Mucosa of descending colon (tissue), 3 donors: ENCODE results near the gene CEP295NL. TPM values are rescaled to one million over a fixed set of nuclear protein-coding genes. Genes with fewer than 3 reads are reported as not detected.

ENCODE experiments used
- ATAC-seq: fragments of 200-7000 bp; cut with Tn5 transposase; one replicate; pipeline ENCODE4 v1.9.1; 2020; ENCODE audit warnings: mild to moderate bottlenecking, moderate library complexity
- DNase-seq, 3 donors: peaks; one replicate each; pipeline ENCODE4 v3.0.0-alpha.2; 2020
- H3K36me3 ChIP-seq: fragments of 200-600 bp; one replicate; pipeline ENCODE4 v1.8.0; 2021; ENCODE audit warnings: low read depth, mild to moderate bottlenecking
- H3K4me1 ChIP-seq: fragments of 200-600 bp; one replicate; pipeline ENCODE4 v1.8.0; 2021; ENCODE audit warnings: low read depth, mild to moderate bottlenecking
- H3K4me3 ChIP-seq: fragments of 200-600 bp; one replicate; pipeline ENCODE4 v1.8.0; 2021; ENCODE audit warnings: mild to moderate bottlenecking
- H3K9me3 ChIP-seq: fragments of 200-600 bp; one replicate; pipeline ENCODE4 v1.8.0; 2021; ENCODE audit warnings: mild to moderate bottlenecking
- intact Hi-C, 2 donors: fragments of 100-400 bp; cut with DNase I in 1 of 2; cut with micrococcal nuclease in 1 of 2; formaldehyde crosslinking; loops; one replicate each; pipeline versions ENCODE4 v1.11.0 to v1.11.1; 2022; cut with DNase I, micrococcal nuclease
- total RNA-seq, 3 donors: library from RNA; stranded (reverse); fragmentation: NEBNext Ultra II Directional in 2 of 3; extraction: Animal tissue kit (Norgen Biotek cat#: 25700) in 2 of 3; gene quantifications; one replicate each; pipeline versions ENCODE4 v1.2.1 to v1.2.4, GENCODE V29; 2021 to 2023
- TF ChIP-seq, protein P1 (sequence below): fragments of 200-600 bp; IDR thresholded peaks from one replicate; pipeline ENCODE4 v1.8.0; 2022; ENCODE audit warnings: antibody characterized with exemption, mild to moderate bottlenecking
- donor health status: DM: no; HTN: no; CAD: no; lungs with moderate emphysema.
- donor health status: DM: no; HTN: no; CAD: no.
- donor health status: DM: no; HTN: yes; CAD: no.

Gene CEP295NL
- total RNA-seq, 3 donors from 2014 or later = 1.4 to 2.5 (median 2.0) TPM

DNA sequence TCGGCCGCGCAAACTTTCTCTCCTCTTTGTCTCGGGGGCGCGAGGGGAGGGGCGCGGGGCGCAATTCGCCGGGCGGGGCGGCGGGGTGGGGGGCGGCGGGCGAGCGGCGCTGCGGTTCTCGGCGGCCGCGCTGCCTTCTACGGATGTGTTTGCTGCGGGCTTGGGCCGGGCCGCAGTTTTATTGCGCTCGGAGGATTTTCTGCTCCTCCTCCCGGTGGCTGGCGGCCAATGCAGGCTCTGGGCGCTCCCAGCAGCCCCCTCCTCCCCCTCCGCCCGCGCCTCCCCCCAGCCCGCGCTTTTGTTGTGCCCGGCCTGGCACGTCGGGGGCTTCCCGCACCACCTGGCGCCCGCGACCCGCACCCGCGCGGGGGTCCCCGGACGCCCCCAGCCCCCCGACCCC, 22.2 kb upstream of the CEP295NL start, which contains the start of gene TIMP2:
Gene TIMP2, minus strand, starts transcription at position 154 of the 400 bp plus-strand sequence. CDS start 299 bp downstream, outside the sequence.
- peaks cover 21% of the 10 kb centered on the region for H3K4me1 ChIP-seq
- intact Hi-C loops = no loop called here
- peak; percentile 74 for ATAC-seq

DNA sequence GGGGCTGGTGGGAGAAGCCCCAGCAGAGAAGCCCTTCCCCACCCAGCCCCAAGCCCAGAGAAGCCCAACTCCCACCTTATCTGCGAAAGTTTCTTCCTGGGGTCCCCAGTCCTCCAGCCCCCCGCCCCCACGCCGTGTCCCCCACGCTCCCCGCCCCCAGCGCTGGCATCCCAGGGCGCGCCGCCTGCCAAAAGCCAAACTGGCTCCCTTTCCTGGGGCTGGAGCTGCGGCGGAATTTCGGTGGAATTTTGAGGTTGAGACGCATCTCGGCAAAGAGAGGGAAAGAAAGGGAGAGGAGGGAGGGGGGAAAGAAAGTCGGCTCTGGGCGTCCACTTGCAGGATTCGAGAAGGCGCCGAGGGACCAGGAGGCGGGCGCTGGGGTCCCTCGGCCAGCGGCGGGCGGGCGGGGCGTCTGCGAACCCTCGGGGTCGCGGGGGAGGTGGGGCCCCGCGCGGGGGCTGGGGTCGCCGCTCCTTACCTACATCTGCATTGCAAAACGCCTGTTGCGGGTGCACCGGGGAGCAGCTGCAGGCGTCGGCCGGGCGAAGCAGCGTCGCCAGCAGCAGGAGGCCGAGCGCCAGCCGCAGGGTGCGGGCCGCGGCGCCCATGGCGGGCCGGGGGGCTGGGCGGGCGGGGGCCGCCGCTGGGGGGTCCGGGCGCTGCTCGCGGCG, 21.6 kb upstream of the CEP295NL start:
- H3K4me3 ChIP-seq = no peak overlapping the region
- peaks cover 22% of the 10 kb centered on the region for H3K4me1 ChIP-seq
- DNase-seq = peak in 1 of 3 donors; percentile 54
- no peak for ATAC-seq
- no peaks in the 10 kb centered on the region for H3K9me3 ChIP-seq
- TF ChIP-seq, protein P1, sequence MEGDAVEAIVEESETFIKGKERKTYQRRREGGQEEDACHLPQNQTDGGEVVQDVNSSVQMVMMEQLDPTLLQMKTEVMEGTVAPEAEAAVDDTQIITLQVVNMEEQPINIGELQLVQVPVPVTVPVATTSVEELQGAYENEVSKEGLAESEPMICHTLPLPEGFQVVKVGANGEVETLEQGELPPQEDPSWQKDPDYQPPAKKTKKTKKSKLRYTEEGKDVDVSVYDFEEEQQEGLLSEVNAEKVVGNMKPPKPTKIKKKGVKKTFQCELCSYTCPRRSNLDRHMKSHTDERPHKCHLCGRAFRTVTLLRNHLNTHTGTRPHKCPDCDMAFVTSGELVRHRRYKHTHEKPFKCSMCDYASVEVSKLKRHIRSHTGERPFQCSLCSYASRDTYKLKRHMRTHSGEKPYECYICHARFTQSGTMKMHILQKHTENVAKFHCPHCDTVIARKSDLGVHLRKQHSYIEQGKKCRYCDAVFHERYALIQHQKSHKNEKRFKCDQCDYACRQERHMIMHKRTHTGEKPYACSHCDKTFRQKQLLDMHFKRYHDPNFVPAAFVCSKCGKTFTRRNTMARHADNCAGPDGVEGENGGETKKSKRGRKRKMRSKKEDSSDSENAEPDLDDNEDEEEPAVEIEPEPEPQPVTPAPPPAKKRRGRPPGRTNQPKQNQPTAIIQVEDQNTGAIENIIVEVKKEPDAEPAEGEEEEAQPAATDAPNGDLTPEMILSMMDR = no peak
- H3K36me3 ChIP-seq = no peaks in the 10 kb centered on the region
- intact Hi-C loops = no loop called here

More for the DNA sequence above, 22.2 kb upstream of the CEP295NL start, which contains the start of gene TIMP2:
- peak within 1 kb of the TSS; percentile 9 for H3K4me3 ChIP-seq
- TF ChIP-seq, protein P1 = no peak
- no peaks in the 10 kb centered on the region for H3K36me3 ChIP-seq
- peak; percentile 86 to 90 (median 89) for DNase-seq
- H3K9me3 ChIP-seq = no peaks in the 10 kb centered on the region

DNA sequence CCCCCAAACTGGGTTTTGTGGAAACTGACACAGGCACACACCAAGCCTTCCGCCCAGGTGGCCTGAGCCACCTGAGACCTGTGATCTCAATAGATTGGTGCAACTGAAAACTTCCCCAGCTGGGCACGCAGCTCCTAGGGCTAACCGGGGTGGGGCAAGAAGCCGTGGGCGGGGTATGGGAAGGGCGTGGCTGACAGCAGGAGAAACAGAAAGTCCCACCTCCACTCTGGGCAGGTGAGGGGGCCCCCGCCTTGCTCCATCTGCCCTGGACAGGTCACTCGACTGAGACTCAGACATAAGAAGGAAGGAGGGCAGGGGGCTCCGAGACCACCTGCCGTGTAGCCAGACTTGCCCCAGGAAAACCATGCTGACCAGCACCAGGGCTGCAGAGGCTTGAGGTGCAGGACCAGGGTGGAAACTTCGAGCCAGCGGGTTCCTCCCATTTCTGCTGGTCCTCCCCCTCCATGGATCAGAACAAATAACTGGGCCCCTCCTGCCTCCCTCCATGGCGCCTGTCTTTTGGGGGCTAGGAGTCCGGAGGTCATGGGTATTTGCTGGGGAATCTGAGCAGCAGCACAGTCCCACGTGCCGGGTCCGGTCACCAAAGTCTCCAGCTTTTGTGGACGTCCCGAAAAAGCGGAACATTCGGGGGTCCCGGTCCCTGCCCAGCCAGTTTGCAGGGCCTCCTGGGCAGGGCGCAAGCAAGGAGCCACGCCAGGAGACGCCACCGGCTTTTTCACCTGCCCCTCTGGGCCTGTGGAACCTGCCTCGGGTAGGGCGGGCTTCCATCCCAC, 20.9 kb upstream of the CEP295NL start:
- TF ChIP-seq, protein P1 = no peak
- Histone ChIP-seq H3K4me1 (peaks cover 22% of the 10 kb centered on the region), H3K4me3 (no peak overlapping the region), H3K36me3 (no peaks in the 10 kb centered on the region), H3K9me3 (no peaks in the 10 kb centered on the region)
- peak; percentile 91 to 95 (median 94) for DNase-seq
- peak; percentile 91 for ATAC-seq
- intact Hi-C loops = no loop called here

DNA sequence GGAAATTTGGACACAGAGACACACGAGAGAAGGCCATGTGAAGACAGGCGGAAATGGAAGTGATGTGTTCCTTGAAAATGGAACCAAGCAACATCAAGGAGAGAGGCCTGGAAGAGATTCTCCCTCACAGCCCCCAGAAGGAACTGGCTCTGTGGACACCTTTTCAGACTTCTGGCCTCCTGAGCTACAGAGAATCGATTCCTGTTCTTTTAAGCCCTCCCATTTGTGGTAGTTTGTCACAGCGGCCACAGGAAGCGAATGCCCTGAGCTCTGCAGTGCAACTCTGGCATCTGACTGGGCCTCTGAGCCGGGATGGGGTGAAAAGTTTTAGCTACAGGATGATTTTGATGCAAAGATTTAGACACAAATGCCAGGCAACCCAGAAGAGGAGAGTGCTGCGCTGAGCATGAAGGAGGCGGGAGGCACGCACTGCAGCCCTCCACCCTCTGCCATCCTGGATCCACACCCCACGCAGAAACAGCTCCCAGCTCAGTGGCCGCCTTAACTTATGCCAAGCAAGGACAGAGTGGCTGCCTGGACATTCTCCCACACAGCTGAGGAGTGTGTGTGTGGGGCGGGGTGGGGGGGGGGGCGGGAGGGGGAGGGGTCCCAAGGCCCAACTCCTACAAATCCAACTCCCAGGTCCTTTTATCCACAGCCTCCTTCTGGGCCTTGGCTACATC, 20.0 kb upstream of the CEP295NL start:
- TF ChIP-seq, protein P1 = no peak
- Histone ChIP-seq H3K36me3 (no peaks in the 10 kb centered on the region), H3K4me1 (peaks cover 22% of the 10 kb centered on the region), H3K9me3 (no peaks in the 10 kb centered on the region), H3K4me3 (no peak overlapping the region)
- no peak for ATAC-seq
- intact Hi-C loops = no loop called here
- DNase-seq = peak in 1 of 3 donors; percentile 30

DNA sequence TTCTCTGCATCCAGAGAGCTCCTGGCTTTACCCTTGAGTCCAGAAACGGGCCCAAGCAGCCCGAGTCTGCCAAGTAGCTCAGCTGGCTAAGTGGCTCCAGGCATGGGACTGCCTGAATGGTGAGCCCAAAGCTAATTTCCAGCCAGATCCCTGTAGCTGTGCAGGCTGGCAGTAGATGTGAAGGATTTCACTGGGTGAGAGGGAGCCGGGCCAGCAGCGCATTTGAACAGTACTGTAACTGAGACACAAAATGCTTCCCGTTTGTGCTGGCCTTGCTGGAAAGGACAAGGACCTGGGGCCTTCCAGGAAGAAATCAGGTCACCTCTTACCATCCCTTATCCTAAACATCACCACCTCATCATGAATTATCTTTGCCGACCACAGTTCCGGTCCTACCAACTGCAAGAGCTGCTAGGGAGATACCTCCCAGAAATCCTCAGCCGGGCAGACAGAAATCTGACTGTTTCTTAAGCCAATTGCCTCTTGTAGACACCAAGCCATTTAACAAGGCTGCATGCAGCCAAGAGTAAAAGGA, 18.5 kb upstream of the CEP295NL start:
- Histone ChIP-seq H3K9me3 (no peaks in the 10 kb centered on the region), H3K36me3 (no peaks in the 10 kb centered on the region), H3K4me1 (peaks cover 22% of the 10 kb centered on the region), H3K4me3 (no peak overlapping the region)
- TF ChIP-seq, protein P1 = no peak
- intact Hi-C loops = no loop called here
- no peak for ATAC-seq
- DNase-seq = no peak
